HCT116 (cell line): ENCODE results near the gene ZNF148.

Experiments used
- CTCF ChIP-seq, 3 experiments: fragments of 200-600 bp in 1 of 3; sonication (generic) in 1 of 3; IDR thresholded peaks in 2 of 3; conservative IDR thresholded peaks in 1 of 3; 2 replicates each; pipeline ENCODE4 v1.5.1; 2012 to 2017; ENCODE audit warnings: low read depth in 2 of 3, low read length in 2 of 3, antibody characterized with exemption in 1 of 3, borderline replicate concordance in 1 of 3, control low read depth in 1 of 3, mild to moderate bottlenecking in 1 of 3, mixed read lengths in 1 of 3, mixed run types in 1 of 3, moderate library complexity in 1 of 3; ENCODE audit not compliant: insufficient read depth in 1 of 3
- EZH2phosphoT487 ChIP-seq: fragments of 200-600 bp; IDR thresholded peaks from 2 replicates; pipeline ENCODE4 v1.6.1; 2018; ENCODE audit warnings: antibody characterized with exemption, borderline replicate concordance
- SIN3A ChIP-seq: IDR thresholded peaks from 2 replicates; pipeline ENCODE4 v1.6.1; 2012; ENCODE audit warnings: low read depth

DNA sequence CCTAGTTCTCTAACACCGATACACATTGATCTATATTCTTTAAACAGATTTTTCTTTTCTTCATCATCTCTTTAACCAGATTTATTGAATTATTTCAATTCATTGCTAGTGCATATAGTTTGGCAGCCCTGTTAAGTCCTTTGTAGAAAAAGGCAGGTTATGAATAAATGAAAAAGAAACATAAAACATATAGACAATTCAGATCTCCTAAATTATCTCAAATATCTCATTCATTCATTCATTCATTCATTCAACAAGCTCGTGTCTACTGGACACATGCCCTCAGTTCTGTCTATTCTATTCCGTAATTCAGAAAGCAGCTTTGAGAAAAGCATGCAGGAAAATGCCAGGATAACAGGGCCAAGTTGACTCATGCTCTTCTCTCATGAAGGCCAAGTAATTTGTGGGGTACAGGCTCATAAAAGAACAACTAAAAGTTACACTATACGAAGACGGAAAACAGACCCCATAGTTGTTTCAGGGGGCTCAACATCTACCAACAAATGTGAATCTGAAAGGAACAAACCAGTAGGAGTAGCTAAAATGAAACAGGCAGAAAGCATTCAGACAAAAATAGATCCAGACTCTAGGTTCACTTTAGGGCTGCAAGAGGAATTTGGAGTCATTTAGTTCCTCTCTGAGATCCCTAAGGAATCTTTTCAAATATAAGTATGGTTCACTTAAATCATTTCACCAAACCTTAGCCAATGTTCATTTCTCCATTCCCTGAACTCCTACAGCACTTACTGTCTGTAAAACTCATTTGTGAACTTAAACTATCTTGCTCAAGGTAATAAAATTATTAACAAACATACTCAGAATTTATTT is 7.5 kb downstream of the ZNF148 start:
- TF ChIP-seq SIN3A (no peak), CTCF (IDR thresholded peaks at IDR 0.05 in 2 of 3, conservative IDR thresholded peaks at IDR 0.05 in 1 of 3; ENCODE audit: borderline replicate concordance in 1 of 3, insufficient read depth in 1 of 3, low read depth in 2 of 3, low read length in 2 of 3) (no peak), EZH2phosphoT487 (no peak)
